Stimulated activated CD4-positive, alpha-beta T cell treated with anti-CD3 and anti-CD28 coated beads, Interleukin-2, amount 100 ng/mL, for 4 hours (primary cell): ENCODE measurements around the gene FAM24A.
"Not testable (repeated sequence)": the region's sequence is repeated elsewhere in the genome, so short reads cannot be mapped to it uniquely, and the experiment has no call there.

ENCODE experiments used
- DNase-seq: peaks from one replicate; pipeline ENCODE4 v3.0.0-alpha.2; 2020; ENCODE audit warnings: low read depth

FAM24A gene, protein sequence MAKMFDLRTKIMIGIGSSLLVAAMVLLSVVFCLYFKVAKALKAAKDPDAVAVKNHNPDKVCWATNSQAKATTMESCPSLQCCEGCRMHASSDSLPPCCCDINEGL

DNA sequence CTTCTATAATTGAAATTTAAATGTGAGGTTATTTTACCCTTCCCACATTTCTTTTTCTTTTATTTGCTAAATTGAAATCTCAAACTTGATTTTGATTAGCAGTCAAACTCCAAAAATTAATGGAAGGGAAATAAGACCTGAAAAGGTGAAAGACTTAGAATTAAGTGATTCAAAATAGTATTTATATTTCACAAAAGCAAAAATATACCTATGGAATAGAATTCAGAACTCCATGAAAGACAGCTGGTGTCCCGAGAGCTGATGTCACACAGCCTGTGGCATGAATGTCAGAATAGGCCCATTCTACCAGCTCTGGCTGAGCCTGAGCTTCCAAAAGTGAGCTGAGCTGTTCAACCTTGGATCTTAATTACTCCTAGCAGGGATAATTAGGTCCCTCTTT, at the start of gene FAM24A:
Gene FAM24A, plus strand, starts transcription at position 301 of the 400 bp plus-strand sequence. CDS start 1,025 bp downstream, outside the sequence.
- DNase-seq: no peak

DNA sequence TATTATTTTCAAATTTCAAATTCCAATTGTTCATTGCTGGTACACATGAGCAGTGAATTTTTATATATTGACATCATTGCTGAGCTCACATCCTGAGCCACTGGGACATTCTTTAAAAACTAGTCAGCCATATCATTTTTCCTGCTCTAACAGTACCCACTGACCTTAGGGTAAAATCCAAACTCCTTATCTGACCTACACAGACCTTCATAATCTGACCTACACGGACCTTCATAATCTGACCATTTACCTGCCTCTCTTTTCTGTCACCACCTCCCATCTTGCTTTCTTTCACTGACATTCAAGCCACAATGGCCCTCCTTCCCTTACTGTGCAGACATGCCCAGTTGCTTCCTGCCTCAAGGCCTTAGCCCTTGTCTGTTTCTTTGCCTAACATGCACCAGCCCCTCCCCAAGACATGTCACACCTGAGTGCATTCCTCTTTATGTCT, 48.7 kb upstream of the FAM24A start:
- DNase-seq: no peak

- DNase-seq: no peak
Observed at GRCh38 chr10:122863216-122864193, 46.9 kb upstream of the FAM24A start.

DNA sequence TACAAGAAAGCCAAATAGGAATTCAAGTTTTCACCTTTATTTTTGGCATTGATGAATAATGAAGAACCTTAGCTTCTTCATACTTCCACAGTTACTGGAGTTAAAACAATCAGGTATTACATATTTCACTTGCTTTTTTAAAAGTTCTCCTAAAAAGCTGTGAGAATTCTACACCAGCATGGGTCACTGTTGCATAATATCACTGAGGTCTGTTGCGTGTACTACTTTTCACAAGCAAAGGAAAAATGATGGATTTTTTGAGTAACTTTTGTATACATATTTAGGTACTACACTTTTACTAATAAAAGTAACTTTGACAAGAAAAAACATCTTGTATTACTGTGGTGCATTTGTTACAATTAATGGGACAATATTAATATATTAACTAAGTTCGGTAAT, 46.2 kb upstream of the FAM24A start:
- no peak for DNase-seq

DNA sequence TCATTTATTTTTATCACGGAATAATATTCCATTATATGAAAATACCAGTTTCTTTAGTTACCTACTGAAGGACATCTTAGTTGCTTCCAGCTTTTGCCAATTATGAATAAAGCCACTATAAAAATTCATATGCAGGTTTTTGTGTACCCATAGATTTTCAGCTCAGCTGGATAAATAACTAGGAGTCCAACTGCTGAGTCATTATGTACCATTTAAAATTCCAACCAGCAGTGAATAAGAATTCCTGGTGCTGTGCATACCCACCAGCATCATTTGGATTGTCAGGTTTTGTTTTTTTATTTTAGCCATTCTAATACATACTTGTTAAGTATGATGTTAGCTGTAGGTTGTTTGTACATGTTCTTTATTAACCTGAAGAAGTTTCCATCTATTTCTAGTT, 45.5 kb upstream of the FAM24A start:
- no peak for DNase-seq

DNA sequence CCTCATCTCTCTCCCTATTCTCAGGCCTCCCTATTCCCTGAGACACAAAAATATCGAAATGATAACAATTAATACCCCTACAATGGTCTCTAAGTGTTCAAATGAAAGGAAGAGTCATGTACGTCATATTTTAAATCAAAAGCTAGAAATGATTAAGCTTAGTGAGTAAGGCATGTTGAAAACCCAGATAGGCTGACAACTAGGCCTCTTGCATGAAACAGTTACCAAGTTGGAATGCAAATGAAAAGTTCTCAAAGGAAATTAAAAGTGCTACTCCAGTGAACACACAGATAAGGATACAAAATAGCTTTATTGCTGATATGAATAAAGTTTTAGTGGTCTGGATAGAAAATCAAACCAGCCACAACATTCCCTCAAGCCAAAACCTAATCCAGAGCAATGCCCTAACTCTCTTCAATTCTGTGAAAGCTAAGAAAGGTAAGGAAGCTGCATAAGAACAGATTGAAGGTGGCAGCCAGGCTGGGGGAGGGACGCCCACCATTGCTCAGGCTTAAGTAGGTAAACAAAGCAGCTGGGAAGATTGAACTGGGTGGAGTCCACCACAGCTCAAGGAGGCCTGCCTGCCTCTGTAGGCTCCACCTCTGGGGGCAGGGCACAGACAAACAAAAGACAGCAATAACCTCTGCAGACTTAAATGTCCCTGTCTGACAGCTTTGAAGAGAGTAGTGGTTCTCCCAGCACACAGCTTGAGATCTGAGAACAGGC, 43.5 kb upstream of the FAM24A start:
- not testable (repeated sequence) for DNase-seq

GRCh38 chr10:122868768-122869167, 41.6 kb upstream of the FAM24A start:
- DNase-seq: not testable (repeated sequence)

GRCh38 chr10:122871947-122872346, 38.5 kb upstream of the FAM24A start:
- DNase-seq: not testable (repeated sequence)

DNA sequence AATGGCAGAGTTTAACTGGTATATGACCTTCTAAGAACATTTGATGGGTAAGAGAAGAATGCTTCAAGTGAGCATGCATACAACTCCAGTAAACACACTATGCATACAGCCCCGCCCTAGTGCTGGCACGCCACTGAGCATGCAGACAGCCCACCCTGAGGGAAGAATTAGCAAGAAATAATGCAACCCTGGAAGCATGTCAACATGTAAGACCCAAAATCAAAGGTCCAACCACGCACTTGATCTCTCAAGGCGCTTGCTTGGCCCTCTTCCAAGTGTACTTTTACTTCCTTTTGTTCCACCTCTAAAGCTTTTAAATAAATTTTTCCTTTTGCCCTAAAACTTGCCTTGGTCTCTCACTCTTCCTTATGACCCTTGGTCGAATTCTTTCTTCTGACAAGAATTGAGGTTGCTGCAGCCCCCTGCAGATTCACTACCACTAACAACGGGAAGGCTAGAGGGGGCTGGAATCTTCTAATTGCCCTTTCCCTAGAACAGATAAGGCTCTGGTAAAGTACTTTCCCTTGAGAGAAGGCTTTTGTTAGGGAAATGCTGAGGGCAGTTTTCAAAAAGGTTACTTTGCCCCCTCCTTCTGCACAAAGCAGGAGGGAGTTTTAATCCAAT, 34.5 kb upstream of the FAM24A start:
- no peak for DNase-seq

GRCh38 chr10:122876467-122876855, 33.9 kb upstream of the FAM24A start:
- no peak for DNase-seq

DNA sequence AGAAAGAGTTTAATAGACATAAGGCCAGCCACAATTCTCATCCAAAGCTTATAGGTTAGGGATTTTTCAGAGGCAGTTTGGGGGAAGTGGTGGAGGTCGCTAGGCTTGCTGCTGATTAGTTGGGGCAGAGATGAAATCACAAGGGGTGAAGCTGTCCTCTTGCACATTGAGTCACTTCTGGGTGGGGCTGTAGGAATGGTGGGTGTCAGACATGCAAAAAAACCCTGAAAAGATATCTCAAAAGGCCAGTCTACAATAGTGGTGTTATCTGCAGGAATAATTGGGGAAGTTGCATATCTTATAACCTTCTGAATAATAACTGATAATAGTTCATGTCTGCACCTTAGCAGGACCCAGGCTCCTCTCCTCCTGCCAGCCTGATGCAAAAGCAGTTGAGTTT, 33.1 kb upstream of the FAM24A start:
- DNase-seq: no peak

GRCh38 chr10:122878799-122879338, 31.5 kb upstream of the FAM24A start:
- no peak for DNase-seq

DNA sequence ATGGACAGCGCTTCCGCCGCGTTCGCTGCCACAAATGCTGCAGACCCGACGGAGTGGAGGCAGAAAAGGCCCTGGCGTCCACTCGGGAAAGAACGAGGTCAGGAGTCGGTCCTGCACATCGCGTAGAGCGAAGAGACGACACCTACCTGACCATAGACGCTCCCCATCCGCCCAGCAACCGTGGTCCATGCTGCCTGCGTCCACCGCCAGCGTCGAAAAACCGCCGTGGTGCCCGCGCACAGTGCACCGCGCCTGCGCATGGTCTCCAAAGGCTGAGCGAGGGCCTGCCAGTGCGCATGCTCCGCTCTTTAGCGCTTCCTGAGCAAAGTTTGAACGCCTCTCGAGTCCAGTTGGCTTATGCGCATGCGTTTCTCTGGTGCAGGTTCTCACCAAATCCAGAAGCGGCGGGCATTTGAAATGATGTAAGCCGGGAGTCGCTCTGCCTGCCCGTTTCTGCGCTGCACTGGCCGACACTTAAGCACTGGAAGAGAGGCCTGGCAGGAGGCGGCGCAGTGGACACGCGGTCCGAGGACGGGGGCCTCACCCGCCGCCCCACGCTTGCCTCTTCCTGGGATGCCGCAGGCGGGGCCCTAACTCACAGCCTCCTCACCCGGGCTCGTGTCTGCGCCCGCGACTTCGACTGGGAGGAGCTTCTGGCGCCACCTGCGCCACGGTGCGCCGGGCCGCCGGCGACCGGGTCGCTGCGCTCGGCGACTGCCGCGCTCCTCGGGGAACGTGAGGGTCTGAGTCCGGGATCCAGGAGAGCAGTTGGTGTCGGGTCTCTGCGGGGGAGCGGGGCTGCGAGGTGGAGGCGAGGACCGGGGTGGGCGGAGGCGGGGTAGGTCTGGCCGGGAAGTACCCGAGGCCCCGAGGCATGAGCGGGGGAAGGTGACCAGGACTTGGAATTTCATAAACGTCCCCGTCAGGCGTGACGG, 30.8 kb upstream of the FAM24A start, which contains the start of gene FAM24B:
Gene FAM24B, minus strand, starts transcription at position 243 of the 935 bp plus-strand sequence. CDS start 29,066 bp downstream, outside the sequence.
- DNase-seq: peak; percentile 95

GRCh38 chr10:122882766-122883165, 27.6 kb upstream of the FAM24A start:
- no peak for DNase-seq

- no peak for DNase-seq
Observed at GRCh38 chr10:122884166-122884565, 26.2 kb upstream of the FAM24A start.

GRCh38 chr10:122894261-122894944, 16.0 kb upstream of the FAM24A start:
- DNase-seq: no peak

DNA sequence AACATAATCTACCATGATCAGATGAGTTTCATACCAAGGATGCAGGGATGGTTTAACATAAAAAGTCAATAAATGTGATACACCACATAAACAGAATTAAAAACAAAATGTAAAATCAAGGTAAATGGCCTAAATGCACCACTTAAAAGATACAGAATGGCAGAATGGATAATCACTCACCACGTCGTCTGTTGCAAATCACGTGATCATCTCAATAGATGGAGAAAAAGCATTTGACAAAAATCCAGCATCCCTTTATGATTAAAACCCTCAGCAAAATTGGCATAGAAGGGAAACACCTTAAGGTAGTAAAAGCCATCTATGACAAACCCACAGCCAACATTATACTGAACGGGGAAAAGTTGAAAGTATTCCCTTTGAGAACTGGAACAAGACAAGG, 6.5 kb upstream of the FAM24A start:
- not testable (repeated sequence) for DNase-seq

DNA sequence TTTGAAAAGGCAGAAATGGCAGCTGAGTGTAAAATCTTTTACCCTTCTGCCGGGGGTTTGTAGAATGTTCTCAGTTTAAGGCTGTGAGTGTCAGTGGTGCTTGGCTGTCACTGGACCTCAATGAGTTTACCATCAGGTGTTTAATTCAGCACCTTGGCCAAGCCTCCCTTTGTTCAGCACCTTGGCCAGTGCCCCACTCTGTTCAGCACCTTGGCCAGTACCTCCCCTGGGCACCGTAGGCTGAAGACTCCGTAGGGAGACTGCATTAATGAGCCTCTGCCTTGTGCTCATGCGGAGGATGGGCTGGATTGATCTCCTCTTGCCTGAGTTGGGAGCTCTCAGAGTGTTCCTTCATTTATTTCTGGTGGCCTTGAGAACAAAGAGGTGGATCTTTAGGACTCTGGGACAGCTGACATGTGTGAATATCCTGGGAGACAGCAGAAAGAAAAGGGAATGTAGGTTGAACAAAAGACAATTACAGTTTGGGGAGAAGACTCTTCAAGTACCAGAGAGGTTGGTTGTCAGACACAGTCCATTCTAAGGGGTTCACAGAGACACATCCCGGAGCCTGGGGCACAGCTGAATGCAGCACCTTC, 1.6 kb downstream of the FAM24A start:
- peak; percentile 5 for DNase-seq

DNA sequence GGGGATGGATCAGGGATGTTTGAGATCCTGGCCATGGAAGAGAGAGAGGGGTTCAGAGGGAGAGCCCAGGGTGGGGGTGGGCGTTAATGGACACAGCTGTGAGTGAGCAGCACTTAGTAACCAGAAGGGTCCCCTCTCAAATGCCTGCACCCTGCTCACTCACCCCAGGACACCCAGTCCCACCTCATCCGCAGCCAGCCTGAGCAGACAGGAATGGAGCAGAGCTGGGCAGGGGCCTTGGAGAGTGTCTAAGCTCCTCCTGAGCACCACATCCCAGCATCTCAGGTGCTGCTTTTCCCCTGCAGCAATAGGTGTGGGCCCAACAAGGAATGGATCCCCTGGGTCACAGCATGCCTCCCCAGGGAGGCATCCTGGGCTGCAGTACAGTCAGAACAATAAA, 5.3 kb downstream of the FAM24A start:
- no peak for DNase-seq

- DNase-seq: no peak
Observed at GRCh38 chr10:122930140-122930539, 19.7 kb downstream of the FAM24A start.
